Stimulated activated CD4-positive, alpha-beta T cell treated with anti-CD3 and anti-CD28 coated beads, Interleukin-4, amount 100 ng/mL, for 48 hours (primary cell): ENCODE measurements around the gene TNRC6A.
"Not testable (repeated sequence)": the region's sequence is repeated elsewhere in the genome, so short reads cannot be mapped to it uniquely, and the experiment has no call there.

Source experiments
- DNase-seq, 2 donors: peaks; one replicate each; pipeline ENCODE4 v3.0.0-alpha.2; 2020; ENCODE audit warnings: low read depth in 2 of 2

TNRC6A gene

DNA sequence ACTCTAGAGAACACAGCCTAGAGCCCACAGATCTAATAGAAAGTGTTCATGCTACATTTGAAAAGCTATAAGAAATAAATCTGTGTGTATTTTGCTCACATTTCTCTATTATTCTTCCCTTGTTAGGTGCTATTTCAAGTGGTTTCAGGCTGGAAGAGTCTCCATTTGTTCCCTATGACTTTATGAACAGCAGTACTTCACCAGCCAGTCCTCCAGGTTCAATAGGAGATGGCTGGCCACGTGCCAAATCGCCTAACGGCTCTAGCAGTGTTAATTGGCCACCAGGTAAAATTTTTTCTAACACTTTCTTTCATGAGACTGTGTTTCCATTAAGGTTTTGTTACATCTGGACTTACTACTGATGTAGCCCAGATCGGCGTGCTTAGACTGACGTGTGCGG lies 85.6 kb downstream of the TNRC6A start:
- no peak for DNase-seq

GRCh38 chr16:24816688-24817087 lies 87.2 kb downstream of the TNRC6A start:
- DNase-seq, result no peak

DNA sequence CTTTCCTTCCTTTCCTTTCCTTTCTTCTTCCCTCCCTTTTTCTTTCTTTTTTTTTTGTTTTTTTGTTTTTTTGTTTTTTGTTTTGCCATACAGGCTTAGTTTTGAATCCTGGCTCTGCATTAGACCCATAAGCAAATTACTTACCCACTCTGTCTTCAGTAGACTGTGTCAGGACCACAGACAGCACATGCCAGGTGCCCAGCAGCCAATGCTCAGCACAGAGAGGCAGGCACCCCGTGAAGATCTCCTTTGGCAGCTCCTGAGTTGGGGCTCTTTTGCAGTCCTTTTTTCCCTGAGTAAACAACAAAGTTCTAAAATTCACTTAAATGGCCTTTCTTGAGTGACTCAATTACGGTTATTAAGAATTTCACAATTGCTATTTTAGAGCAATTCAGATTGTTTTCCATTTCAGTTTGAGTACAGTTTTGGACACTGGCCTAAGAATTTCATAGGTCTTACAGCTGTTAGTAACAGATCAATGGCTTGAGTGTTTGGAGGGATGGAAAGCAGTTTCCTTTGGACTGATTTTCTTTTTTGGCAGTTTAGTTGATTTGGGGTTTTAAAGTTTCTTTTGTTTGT lies 90.1 kb downstream of the TNRC6A start:
- DNase-seq, result no peak

DNA sequence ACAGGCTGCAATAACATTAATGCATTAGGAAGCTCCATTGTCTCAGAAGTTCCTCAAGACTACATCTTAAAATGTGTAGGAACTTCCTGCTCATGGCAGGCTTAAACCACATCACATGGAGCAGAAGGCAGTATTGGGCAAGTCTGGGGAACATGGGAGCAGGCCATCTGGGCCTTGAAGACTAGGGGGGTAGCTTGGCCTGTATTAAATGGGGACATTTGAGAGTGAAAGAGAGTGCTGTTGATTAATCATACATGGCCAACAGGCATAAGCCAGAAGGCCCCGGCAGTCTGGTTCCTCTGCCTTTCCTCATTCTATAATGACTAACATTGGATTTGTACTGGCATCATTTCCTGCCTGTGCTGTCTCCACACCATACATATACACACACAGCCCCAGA lies 91.1 kb downstream of the TNRC6A start:
- no peak for DNase-seq

DNA sequence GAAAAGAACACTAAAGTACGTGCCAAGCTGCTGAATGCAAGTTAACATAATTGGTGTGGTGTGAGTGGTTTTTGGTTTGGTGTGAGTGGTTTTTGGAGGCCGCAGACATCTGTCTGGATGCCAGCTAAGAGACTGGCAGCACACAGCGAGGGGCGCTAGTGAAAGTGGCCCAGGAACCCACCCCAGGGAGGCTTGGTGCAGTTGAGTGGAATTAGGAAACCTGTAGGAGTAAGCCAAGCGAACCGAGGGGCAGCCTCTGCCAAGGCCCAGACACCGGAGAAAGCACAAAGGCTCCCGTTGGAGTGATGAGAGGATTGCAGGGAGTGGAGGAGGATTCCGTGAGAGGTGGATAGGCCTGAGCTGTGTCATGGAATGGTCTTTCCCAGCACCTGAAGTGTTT lies 91.7 kb downstream of the TNRC6A start:
- DNase-seq, result no peak

DNA sequence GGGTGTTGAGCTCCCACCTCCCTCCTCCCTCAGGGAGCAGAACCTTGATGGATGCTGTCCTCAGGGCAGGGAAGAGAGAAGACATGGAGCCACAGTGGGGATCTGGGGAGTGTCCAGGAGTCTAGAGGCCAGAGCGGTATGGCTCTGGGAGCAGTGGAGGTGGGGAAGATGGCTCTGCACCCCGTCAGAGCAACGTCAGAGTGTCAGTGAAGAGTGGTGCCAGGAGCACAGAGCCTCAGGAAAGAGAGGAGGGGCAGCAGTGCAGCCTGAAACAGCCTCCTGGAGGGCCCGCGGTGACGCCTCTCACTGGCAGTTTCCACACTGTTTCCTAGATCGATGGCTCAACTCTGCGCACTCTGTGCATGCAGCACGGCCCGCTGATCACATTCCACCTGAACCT lies 93.1 kb downstream of the TNRC6A start:
- no peak for DNase-seq

DNA sequence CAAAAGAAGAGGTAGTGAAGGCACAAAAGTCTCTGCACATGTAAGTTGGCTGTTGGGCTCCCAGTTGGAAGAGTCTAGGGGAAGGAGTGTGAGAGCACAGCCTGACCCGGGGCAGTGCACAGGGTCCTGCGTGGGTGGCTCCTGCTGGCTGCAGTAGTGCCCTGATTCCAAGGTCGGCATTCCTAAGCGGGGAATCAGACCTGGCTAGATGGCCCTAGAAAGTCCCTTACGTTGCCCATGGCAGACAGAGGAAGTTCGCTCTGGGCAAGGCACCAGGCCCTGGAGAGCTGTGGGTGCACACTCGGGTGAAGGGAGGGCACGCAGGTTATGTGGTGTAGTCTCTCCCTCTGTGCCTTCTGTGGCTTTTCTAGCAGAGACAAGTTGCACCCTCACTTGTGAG lies 93.5 kb downstream of the TNRC6A start:
- DNase-seq, result no peak

DNA sequence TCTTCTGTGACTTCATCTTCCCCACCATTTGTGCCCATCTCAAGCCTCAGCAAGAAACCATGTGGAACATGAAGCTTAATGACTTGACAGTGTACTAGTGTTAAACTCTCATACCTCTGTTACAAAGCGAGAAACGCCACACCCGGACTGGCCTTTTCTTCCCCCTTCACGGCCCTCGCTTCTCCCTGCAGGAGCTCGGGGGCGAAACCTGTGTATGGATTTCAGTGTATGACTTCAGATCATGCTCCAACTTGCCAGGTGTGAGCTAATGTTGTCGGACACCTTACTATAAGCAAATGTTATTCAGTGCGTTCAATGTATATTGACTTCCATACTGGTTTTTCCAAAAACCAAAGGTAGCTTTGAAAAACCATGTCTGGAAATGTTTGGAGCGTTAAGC lies 96.2 kb downstream of the TNRC6A start:
- no peak for DNase-seq

- no peak for DNase-seq
Measured at GRCh38 chr16:24826096-24826690, 96.7 kb downstream of the TNRC6A start.

- no peak for DNase-seq
Measured at GRCh38 chr16:24826817-24827566, 97.5 kb downstream of the TNRC6A start.

- DNase-seq, result no peak
Measured at GRCh38 chr16:24829153-24829552, 99.7 kb downstream of the TNRC6A start.

DNA sequence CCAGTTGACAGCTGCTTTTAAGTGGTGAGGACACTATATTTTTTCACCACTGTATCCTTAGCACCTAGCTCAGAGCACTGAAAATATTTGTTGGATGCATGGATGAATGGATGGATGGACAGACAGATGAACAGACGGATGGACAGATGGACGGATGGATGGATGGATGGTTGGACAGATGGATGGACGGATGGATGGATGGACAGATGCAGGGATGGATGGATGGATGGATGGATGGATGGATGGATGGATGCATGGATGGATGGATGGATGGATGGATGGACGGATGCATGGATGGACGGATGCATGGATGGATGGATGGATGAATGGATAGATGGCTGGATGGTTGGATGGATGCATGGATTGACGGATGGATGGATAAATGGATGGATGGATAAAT lies 103.9 kb downstream of the TNRC6A start:
- no peak for DNase-seq

DNA sequence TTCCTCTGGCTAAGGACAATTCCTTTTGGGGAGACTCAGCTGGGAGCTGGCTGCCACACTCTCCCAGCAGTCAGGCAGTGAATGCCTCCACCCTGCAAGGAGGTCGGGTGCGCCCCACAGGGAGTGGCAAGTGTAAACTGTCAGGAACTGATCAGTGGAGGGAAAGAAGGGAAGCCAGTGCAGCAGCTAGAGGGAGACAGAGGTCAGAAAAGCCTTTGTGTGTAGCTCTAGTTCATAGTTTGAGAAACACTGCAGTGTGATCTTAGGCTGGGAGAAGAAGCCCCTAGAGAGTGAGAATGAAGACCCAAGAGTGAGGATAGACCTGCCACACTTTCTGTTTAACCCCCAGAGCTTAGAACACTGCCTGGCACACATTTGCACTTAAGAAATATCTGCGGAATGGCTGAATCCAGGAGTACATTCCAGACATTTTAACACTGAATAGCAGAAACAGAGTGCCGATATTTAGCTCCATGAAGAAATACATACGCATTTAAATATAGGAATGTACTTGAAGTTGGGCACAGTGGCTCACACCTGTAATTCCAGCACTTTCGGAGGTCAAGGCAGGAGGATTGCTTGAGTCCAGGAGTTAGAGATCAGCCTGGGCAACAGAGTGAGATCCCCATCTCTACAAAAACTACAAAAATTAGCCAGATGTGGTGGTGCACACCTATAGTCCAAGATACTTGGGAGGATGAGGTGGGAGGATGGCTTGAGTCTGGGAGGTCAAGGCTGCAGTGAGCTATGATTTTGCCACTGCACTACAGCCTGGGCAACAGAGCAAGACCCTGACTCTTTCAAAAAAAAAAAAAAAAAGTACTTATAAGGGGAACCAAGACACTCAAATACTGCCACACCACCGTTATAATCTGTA lies 105.2 kb downstream of the TNRC6A start:
- DNase-seq, result no peak

GRCh38 chr16:24836836-24837235 lies 107.4 kb downstream of the TNRC6A start:
- no peak for DNase-seq

DNA sequence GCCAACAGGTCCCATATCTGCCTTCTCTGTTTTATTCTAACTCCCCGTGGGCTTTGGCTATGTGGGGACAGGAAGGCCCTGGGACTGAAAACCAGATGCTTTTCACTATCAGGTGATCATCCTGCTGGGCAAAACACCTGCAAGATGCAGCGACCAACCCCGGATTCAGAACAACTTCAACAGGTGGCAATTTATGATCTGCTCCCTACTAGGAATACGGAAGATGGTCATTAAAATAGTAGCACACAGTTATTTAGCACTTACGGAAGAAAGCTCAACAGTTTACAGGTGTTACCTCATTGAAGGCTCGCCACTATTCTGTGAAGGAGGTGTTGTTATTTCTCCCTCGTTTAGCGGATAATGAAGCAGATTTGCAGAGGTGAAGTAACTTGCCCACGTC lies 108.5 kb downstream of the TNRC6A start:
- no peak for DNase-seq

GRCh38 chr16:24838554-24839266 lies 109.3 kb downstream of the TNRC6A start:
- no peak for DNase-seq

DNA sequence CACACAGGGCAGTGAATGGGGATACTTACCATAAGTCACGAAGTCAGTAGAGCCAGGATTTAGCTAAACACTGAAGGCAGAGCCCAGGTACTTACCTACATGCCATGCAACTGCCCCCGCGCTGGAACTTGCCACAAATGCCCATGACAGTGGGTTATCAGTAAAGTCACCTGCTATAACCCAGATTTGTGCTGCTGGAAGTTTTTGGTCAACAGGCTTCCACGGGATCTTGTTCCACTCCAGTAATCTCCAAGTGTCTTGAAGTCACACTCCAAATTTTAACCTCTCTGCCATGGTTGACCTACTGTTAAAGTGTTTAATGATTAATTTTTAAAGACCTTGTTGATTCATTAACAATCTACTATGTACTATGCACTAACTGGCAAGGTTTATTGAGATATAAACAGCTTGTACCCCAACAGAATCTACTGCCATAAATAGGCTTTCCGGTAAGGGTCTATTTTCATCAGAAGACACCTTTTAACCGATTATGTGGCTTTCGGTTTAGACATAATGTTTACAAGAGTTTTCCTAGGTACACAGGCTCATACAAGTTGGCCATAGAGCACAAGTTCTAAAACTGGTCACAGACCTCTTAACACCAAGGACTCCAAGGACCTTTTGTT lies 110.0 kb downstream of the TNRC6A start:
- no peak for DNase-seq

- DNase-seq, result no peak
Measured at GRCh38 chr16:24841291-24841690, 111.8 kb downstream of the TNRC6A start.

- DNase-seq, result no peak
Measured at GRCh38 chr16:24844101-24845030, 114.9 kb downstream of the TNRC6A start.

DNA sequence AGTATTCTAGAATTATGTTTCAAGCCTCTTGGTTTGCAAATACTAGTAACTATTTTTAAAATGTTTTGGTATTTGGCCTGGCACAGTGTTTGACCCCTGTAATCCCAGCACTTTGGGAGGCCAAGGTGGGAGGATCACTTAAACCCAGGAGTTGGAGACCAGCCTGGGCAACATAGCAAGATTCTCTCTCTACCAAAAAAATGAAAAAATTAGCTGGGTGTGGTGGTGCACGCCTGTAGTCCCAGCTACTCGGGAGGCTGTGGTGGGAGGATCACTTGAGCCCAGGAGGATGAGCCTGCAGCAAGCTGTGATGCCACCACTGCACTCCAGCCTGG lies 115.5 kb downstream of the TNRC6A start:
- not testable (repeated sequence) for DNase-seq
